Heart left ventricle (tissue), 13 donors: ENCODE data around the gene OIT3.

Experiments used
- POLR2A ChIP-seq, 2 donors: fragments of 450-650 bp; IDR thresholded peaks; one replicate each; pipeline ENCODE4 v1.6.1; 2017; ENCODE audit warnings: antibody characterized with exemption in 2 of 2, mild to moderate bottlenecking in 2 of 2, moderate library complexity in 2 of 2
- TF ChIP-seq, protein P1 (sequence below), 12 donors: fragments of 200-600 bp; sonication (generic) in 4 of 12; IDR thresholded peaks; one replicate each; pipeline versions ENCODE4 v1.5.0 to v1.8.0; 2018 to 2022; ENCODE audit warnings: antibody characterized with exemption in 12 of 12, mild to moderate bottlenecking in 5 of 12
- donor health status: ischemic (EF 13 %, LVEDD 7.1; RV severe dilation, severe dysfunction).
- donor health status: DM: no; HTN: yes; CAD: no.
- donor health status: DM: no; HTN: no; CAD: no.
- donor health status: ischemic (EF 25% LVEDD 6.9; RV normal size, moderate dysfunction).
- donor health status: ischemic (EF 25% LVEDD 5.7; RV mildly dilated, moderate dysfunction).
- donor health status: ischemic (EF 35%, LVEDD 5.7; RV mildly dilated, moderate dysfunction).
- donor health status: nonischemic (EF 11% LVEDD 7.7; RV severe dilation, severe dysfunction).
- donor health status: DM: yes; HTN: yes; CAD: no.
- donor health status: PGD.
- donor health status: ischemic (EF 29% LVEDD 5.4; RV normal size, mild dysfunction).
- donor health status: nonischemic (EF 23%, LVEDD 6.1; RV moderate dilation, normal function).

DNA sequence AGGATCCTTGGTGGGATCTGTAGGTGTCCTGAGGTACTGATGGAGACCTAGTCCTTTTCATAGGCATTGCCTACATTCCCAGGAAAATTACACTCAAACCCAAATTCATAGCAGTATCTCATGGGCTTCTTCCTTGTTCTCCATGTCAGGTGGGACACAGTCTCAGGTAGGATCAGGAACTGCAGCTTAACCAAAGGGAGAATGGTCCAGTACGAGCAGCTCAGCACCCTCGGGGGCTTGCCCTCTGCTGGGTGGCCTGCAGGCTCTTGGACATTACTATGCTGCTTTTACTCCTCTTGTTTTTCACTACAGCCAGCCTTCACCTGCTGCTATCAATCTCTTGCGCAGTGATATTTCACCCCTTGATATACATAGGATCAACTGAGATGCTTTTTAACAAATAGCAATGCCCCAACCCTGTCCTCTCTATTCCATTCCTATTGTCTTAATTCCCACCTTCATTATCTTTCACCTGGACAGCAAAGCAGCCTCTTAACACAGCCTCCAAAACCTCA, 32.5 kb downstream of the OIT3 start:
- TF ChIP-seq POLR2A (IDR thresholded peaks at IDR 0.05), result no peak
- TF ChIP-seq, protein P1, sequence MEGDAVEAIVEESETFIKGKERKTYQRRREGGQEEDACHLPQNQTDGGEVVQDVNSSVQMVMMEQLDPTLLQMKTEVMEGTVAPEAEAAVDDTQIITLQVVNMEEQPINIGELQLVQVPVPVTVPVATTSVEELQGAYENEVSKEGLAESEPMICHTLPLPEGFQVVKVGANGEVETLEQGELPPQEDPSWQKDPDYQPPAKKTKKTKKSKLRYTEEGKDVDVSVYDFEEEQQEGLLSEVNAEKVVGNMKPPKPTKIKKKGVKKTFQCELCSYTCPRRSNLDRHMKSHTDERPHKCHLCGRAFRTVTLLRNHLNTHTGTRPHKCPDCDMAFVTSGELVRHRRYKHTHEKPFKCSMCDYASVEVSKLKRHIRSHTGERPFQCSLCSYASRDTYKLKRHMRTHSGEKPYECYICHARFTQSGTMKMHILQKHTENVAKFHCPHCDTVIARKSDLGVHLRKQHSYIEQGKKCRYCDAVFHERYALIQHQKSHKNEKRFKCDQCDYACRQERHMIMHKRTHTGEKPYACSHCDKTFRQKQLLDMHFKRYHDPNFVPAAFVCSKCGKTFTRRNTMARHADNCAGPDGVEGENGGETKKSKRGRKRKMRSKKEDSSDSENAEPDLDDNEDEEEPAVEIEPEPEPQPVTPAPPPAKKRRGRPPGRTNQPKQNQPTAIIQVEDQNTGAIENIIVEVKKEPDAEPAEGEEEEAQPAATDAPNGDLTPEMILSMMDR (IDR thresholded peaks at IDR 0.05), result no peak
